Ascending aorta (tissue), 2 donors: ENCODE data around the gene NTN5. TPM values are rescaled to one million over a fixed set of nuclear protein-coding genes. Genes with fewer than 3 reads are reported as not detected.
A peak's percentile ranks its signal among the peaks of the same experiment; 100 is the strongest.
"Not testable (repeated sequence)": the region's sequence is repeated elsewhere in the genome, so short reads cannot be mapped to it uniquely, and the experiment has no call there.

Source experiments
- DNase-seq, 2 donors: peaks; one replicate each; pipeline ENCODE4 v3.0.0-alpha.2; 2019; ENCODE audit warnings: low spot score in 2 of 2
- H3K27ac ChIP-seq, 2 donors: fragments of 200-600 bp; sonication (generic); one replicate each; pipeline ENCODE4 v1.5.1; 2016 to 2017; ENCODE audit warnings: mild to moderate bottlenecking in 1 of 2
- H3K27me3 ChIP-seq: fragments of 200-600 bp; sonication (generic); one replicate; pipeline ENCODE4 v1.5.1; 2017
- H3K36me3 ChIP-seq, 2 donors: fragments of 200-600 bp; sonication (generic); one replicate each; pipeline ENCODE4 v1.5.1; 2016
- H3K4me1 ChIP-seq, 2 donors: fragments of 200-600 bp; sonication (generic); one replicate each; pipeline ENCODE4 v1.5.1; 2016 to 2017; ENCODE audit warnings: mild to moderate bottlenecking in 1 of 2
- H3K4me3 ChIP-seq, 2 donors: fragments of 200-600 bp; sonication (generic); one replicate each; pipeline ENCODE4 v1.5.1; 2016 to 2017; ENCODE audit warnings: mild to moderate bottlenecking in 1 of 2
- H3K9me3 ChIP-seq, 2 donors: fragments of 200-600 bp; sonication (generic); one replicate each; pipeline ENCODE4 v1.5.1; 2016
- intact Hi-C: fragments of 100-400 bp; cut with DNase I; formaldehyde crosslinking; loops from one replicate; pipeline ENCODE4 v1.15.1; 2023
- total RNA-seq: library from RNA; depleted of rRNA; stranded (reverse); fragments of >200 nt; gene quantifications from one replicate; pipeline ENCODE4 v1.1.0, GENCODE V29; 2016
- TF ChIP-seq, protein P1 (sequence below), 3 experiments: fragments of 200-600 bp in 2 of 3; fragments of 450-650 bp in 1 of 3; sonication (generic) in 2 of 3; IDR thresholded peaks; one replicate each; pipeline ENCODE4 v1.5.1; 2016 to 2019; ENCODE audit warnings: antibody characterized with exemption in 3 of 3, mild to moderate bottlenecking in 1 of 3, moderate library complexity in 1 of 3

The NTN5 gene
- total RNA-seq, 1 donor from 2014 or later, result not detected

DNA sequence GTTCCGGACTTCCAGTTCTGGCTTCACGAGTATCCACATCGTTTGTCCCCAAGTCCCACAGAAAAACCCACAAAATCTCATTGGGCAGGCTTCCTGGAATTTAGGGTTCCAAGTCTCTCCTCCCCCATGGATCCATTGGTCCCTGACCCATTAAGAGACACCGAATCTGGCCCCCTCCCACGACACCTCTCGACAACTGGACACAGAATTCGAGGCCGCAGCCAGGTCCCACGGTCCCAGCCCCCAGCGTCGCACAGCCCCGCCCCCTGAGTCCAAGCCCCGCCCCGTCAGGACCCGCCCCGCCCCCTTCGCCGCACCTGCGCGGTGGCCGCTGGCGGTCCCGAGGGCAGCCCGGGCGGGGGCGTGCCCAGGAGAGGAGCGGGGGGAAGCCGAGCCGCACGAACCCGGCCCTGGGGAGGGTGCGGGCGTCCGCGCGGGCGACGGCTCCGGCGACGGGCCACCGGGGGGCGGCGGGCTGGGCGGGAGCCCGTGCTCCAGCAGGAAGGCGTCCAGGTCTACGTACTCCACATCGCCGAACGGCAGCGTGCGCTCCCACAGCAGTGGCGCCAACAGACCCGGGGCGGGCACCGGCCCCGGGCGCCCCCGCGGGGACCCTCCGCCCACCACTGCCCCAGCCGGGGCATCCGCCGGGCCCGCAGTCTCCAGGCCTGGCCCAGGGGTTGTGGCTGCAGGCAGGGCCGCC, 37.4 kb downstream of the NTN5 start:
- Histone ChIP-seq H3K36me3 (peaks cover 0 to 5% of the 10 kb centered on the region in 2 donors), H3K4me3 (peak overlapping the region; percentile 66 to 89), H3K27me3 (no peaks in the 10 kb centered on the region), H3K27ac (peak overlapping the region; percentile 94 to 99), H3K9me3 (no peaks in the 10 kb centered on the region), H3K4me1 (peaks cover 24 to 49% of the 10 kb centered on the region in 2 donors)
- peak in 1 of 2 donors; percentile 83 for DNase-seq
- intact Hi-C loops, result loop anchor here (1.0 to 10.0 kb wide), 5 partner anchors 16 to 1219 kb away; partner anchors contain the start of genes DKKL1, PRMT1, PTOV1 and RPL18
- TF ChIP-seq, protein P1, sequence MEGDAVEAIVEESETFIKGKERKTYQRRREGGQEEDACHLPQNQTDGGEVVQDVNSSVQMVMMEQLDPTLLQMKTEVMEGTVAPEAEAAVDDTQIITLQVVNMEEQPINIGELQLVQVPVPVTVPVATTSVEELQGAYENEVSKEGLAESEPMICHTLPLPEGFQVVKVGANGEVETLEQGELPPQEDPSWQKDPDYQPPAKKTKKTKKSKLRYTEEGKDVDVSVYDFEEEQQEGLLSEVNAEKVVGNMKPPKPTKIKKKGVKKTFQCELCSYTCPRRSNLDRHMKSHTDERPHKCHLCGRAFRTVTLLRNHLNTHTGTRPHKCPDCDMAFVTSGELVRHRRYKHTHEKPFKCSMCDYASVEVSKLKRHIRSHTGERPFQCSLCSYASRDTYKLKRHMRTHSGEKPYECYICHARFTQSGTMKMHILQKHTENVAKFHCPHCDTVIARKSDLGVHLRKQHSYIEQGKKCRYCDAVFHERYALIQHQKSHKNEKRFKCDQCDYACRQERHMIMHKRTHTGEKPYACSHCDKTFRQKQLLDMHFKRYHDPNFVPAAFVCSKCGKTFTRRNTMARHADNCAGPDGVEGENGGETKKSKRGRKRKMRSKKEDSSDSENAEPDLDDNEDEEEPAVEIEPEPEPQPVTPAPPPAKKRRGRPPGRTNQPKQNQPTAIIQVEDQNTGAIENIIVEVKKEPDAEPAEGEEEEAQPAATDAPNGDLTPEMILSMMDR (IDR thresholded peaks at IDR 0.05), result no peak

DNA sequence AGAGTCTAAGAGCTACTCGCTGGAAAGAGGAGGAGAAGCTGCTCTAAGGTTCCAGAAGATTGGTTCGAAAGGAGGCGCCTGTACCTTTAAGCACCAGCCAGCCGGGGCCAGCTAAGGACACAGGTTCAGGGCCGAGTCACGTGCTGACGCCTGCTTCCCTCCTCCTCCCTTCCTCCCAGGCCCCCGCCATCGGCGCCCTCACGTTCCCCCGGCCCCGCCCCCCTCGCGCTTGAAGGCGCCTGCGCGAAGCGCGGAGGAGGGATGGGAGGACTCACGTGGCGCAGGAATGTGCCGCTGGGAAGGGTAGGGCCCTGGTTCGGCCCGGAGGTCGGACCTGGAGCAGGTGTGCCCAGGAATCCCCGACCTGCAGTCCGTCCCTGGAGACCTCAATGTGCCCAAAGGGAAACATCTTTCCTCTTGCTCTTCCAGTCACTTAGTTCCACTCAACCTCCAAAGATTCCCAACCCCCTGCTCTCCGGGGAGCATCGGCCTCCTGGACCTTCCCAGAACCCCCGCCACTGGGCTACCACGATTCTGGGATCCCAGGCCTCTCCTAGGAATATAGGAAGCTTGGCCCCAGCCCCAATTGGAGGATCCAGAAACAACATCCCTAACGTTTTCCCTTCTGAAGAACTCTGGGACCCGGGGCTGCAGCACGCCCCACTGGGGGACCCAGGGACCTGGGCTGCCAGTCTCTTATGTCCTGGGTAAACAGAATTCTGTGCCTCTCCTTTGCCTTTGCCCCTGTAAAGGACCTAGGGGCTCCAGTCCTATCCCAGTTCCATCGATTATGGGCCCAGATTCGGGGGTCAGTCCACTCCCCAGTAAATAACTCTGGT, 38.2 kb downstream of the NTN5 start:
- Histone ChIP-seq H3K9me3 (no peaks in the 10 kb centered on the region), H3K27me3 (no peaks in the 10 kb centered on the region), H3K27ac (peak overlapping the region; percentile 94 to 99), H3K36me3 (peaks cover 0 to 5% of the 10 kb centered on the region in 2 donors), H3K4me1 (peaks cover 24 to 56% of the 10 kb centered on the region in 2 donors), H3K4me3 (peak overlapping the region; percentile 66 to 89)
- TF ChIP-seq, protein P1 (IDR thresholded peaks at IDR 0.05), result no peak
- intact Hi-C loops, result loop anchor here (1.0 to 10.0 kb wide), 6 partner anchors 10 to 1220 kb away; partner anchors contain the start of genes DKKL1, PRMT1, PTOV1 and RPL18
- peak; percentile 90 to 97 for DNase-seq

DNA sequence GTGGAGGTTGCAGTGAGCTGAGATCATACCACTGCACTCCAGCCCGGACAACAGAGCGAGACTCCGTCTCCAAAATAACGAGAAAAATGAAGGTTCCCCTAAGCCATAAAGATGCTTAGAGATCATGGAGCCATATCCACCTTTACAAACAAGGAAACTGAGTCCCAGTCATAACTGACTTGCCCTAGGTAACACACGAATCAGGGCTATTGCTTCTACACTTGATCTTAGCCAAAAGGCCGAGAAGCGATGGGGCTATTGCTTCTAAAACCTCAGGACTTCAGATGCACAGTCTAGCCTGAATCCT, 38.8 kb downstream of the NTN5 start:
- Histone ChIP-seq H3K27ac (peak overlapping the region; percentile 94 to 99), H3K27me3 (no peaks in the 10 kb centered on the region), H3K9me3 (no peaks in the 10 kb centered on the region), H3K36me3 (peaks cover 0 to 5% of the 10 kb centered on the region in 2 donors), H3K4me3 (peak overlapping the region; percentile 14 to 34), H3K4me1 (peaks cover 24 to 56% of the 10 kb centered on the region in 2 donors)
- TF ChIP-seq, protein P1 (IDR thresholded peaks at IDR 0.05), result no peak
- intact Hi-C loops, result loop anchor here (1.0 to 10.0 kb wide), 3 partner anchors 10 to 1221 kb away; partner anchors contain the start of genes PRMT1 and PTOV1
- no peak for DNase-seq

DNA sequence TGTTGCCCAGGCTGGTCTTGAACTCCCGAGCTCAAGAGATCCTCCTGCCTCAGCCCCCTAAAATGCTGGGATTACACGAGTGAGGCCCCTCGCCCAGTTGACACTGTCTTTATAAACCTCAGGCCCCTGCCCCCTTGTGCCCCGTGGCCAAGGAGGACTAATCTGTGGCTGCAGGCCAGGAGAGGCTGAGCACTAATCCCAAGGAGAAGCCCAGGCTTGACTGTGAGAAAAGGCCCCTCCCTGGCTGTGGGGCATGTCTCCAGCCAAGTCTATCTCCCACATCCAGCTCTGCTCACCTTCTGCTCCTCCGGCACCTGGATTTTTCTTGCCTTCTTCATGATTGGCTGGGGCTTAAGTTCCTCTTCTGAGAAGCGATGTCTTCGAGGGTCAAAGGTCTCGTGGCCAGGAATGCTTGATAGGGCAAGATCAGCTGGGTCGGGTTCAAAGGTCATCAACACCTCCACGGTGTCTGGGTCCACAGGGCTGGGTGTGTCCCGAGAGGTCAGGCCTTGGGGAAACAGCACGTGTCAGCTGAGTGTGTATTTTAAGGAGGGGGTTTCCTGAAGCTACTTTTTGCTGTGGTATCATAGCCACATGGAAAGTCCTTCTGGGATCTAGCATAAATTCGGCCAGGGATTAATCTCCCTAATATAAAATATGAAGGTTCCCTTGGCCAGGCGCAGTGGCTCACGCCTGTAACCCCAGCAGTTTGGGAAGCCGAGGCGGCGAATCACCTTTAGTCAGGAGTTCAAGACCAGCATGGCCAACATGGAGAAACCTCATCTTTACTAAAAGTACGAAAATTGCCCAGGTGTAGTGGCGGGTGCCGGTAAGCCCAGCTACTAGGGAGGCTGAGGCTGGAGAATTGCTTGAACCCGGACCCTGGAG, 39.4 kb downstream of the NTN5 start:
- intact Hi-C loops, result loop anchor here (1.0 to 10.0 kb wide), 3 partner anchors 9 to 1221 kb away; partner anchors contain the start of genes PRMT1 and PTOV1
- Histone ChIP-seq H3K27ac (peak overlapping the region; percentile 94 to 99), H3K36me3 (peaks cover 0 to 7% of the 10 kb centered on the region in 2 donors), H3K4me1 (peaks cover 24 to 51% of the 10 kb centered on the region in 2 donors), H3K27me3 (no peaks in the 10 kb centered on the region), H3K4me3 (peak overlapping the region in 1 of 2 donors; percentile 34), H3K9me3 (no peaks in the 10 kb centered on the region)
- no peak for DNase-seq
- TF ChIP-seq, protein P1 (IDR thresholded peaks at IDR 0.05), result no peak

DNA sequence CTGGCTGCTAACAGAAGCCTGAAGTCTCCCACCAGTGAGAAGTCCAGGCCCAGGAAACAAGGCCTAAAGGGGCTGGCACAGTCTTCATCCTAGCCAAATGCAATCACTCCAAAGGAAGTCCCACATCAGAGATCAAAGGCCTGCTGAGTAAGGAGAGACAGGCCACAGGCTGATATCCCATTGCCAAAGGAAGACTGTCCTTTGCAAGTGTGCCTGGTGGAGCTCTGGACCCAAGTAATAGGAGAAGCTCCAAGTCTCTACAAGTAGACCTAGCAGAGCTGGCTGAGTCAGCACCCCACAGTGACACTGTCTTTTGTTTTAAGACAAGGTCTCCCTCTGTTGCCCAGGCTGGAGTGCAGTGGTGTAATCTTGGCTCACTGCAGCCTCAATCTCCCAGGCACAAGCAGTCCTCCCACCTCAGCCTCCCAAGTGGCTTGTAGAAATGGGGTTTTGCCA, 40.1 kb downstream of the NTN5 start:
- peaks cover 0 to 10% of the 10 kb centered on the region in 2 donors for H3K36me3 ChIP-seq

DNA sequence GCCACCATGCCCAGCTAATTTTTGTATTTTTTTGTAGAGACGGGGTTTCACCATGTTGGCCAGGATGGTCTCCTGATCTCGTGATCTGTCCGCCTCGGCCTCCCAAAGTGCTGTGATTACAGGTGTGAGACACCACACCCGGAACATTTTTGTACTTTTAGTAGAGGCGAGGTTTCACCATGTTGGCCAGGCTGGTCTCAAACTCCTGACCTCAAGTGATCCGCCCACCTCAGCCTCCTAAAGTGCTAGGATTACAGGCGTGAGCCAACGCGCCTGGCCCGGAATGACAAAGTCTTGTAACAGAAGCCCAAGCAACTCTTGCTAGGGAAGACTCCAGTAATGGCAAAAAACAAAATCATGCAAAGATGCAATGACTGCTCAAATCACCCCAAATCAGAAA, 40.5 kb downstream of the NTN5 start:
- H3K27me3 ChIP-seq, H3K9me3 ChIP-seq, H3K4me3 ChIP-seq, DNase-seq: not testable (repeated sequence)
- peaks cover 24 to 50% of the 10 kb centered on the region in 2 donors for H3K4me1 ChIP-seq
- H3K36me3 ChIP-seq, result peaks cover 0 to 11% of the 10 kb centered on the region in 2 donors
- peak overlapping the region in 1 of 2 donors; percentile 94 for H3K27ac ChIP-seq
- intact Hi-C loops, result loop anchor here (10.0 kb wide), 2 partner anchors 1043 to 1223 kb away; partner anchors contain the start of genes PRMT1 and PTOV1

More for the DNA sequence above, 40.1 kb downstream of the NTN5 start:
- H3K4me3 ChIP-seq, result no peak overlapping the region
- peaks cover 24 to 50% of the 10 kb centered on the region in 2 donors for H3K4me1 ChIP-seq
- intact Hi-C loops, result loop anchor here (10.0 kb wide), 2 partner anchors 1042 to 1222 kb away; partner anchors contain the start of genes PRMT1 and PTOV1
- DNase-seq, result no peak
- H3K9me3 ChIP-seq, result no peaks in the 10 kb centered on the region
- peak overlapping the region in 1 of 2 donors; percentile 94 for H3K27ac ChIP-seq
- no peaks in the 10 kb centered on the region for H3K27me3 ChIP-seq
- TF ChIP-seq, protein P1 (IDR thresholded peaks at IDR 0.05), result no peak
